ENCODE measurements around the gene CDKL2.
A peak's percentile ranks its signal among the peaks of the same experiment; 100 is the strongest.

The CDKL2 gene

GRCh38 chr4:75637827-75638226, 7.5 kb upstream of the CDKL2 start:
- DNase-seq: no peak

- no peak for DNase-seq
These were observed 6.8 kb upstream of the CDKL2 start for GRCh38 chr4:75637176-75637575.

GRCh38 chr4:75634951-75635350, 4.6 kb upstream of the CDKL2 start:
- no peak for DNase-seq

- DNase-seq: no peak
These were observed 4.0 kb upstream of the CDKL2 start for GRCh38 chr4:75634281-75634680.

GRCh38 chr4:75633846-75634245, 3.5 kb upstream of the CDKL2 start:
- DNase-seq: no peak

- no peak for DNase-seq
These were observed 605 bp upstream of the CDKL2 start for GRCh38 chr4:75630937-75631329.

- DNase-seq: no peak
These were observed 1.1 kb downstream of the CDKL2 start for GRCh38 chr4:75629239-75629638.

- DNase-seq: no peak
These were observed 7.3 kb downstream of the CDKL2 start for GRCh38 chr4:75623026-75623425.

- DNase-seq: no peak
These were observed 8.6 kb downstream of the CDKL2 start for GRCh38 chr4:75621715-75622114.

GRCh38 chr4:75612306-75612705, 18.0 kb downstream of the CDKL2 start:
- no peak for DNase-seq

GRCh38 chr4:75605928-75606327, 24.4 kb downstream of the CDKL2 start:
- DNase-seq: no peak

GRCh38 chr4:75599647-75600046, 30.7 kb downstream of the CDKL2 start:
- DNase-seq: no peak

GRCh38 chr4:75598390-75598789, 31.9 kb downstream of the CDKL2 start:
- DNase-seq: no peak

GRCh38 chr4:75596061-75596460, 34.3 kb downstream of the CDKL2 start:
- no peak for DNase-seq

- DNase-seq: no peak
These were observed 36.9 kb downstream of the CDKL2 start for GRCh38 chr4:75593393-75593792.

- DNase-seq: no peak
These were observed 46.3 kb downstream of the CDKL2 start for GRCh38 chr4:75584067-75584466.

GRCh38 chr4:75567725-75568124, 62.6 kb downstream of the CDKL2 start:
- no peak for DNase-seq

GRCh38 chr4:75566911-75567310, 63.4 kb downstream of the CDKL2 start:
- DNase-seq: no peak

GRCh38 chr4:75565481-75565880, 64.8 kb downstream of the CDKL2 start:
- DNase-seq: no peak

GRCh38 chr4:75564023-75564422, 66.3 kb downstream of the CDKL2 start:
- DNase-seq: no peak

GRCh38 chr4:75561789-75562188, 68.5 kb downstream of the CDKL2 start:
- DNase-seq: no peak

- DNase-seq: no peak
These were observed 72.6 kb downstream of the CDKL2 start for GRCh38 chr4:75557696-75558095.

- peak; percentile 19 for DNase-seq
These were observed 74.8 kb downstream of the CDKL2 start, which contains the start of gene ODAPH for GRCh38 chr4:75555294-75556164. TSS of gene ODAPH (plus strand) at chr4:75556066. CDS start at chr4:75556083, 17 bp downstream.

- DNase-seq: no peak
These were observed 77.9 kb downstream of the CDKL2 start for GRCh38 chr4:75552452-75552851.

GRCh38 chr4:75549019-75549418, 81.3 kb downstream of the CDKL2 start:
- DNase-seq: no peak
